ENCODE data around the gene P3H3. TPM values are rescaled to one million over a fixed set of nuclear protein-coding genes. Genes with fewer than 3 reads are reported as not detected.
"Not testable (repeated sequence)": the region's sequence is repeated elsewhere in the genome, so short reads cannot be mapped to it uniquely, and the experiment has no call there.

P3H3 gene
- total RNA-seq, 1 experiment from 2014 or later = 45.6 TPM

- no peaks in the 10 kb centered on the region for H3K9me3 ChIP-seq
- DNase-seq = no peak
- H3K4me3 ChIP-seq = no peak overlapping the region
- H3K27me3 ChIP-seq = no peaks in the 10 kb centered on the region
- peaks cover 67% of the 10 kb centered on the region for H3K36me3 ChIP-seq
Observed at GRCh38 chr12:6849427-6849826, 21.2 kb downstream of the P3H3 start.

DNA sequence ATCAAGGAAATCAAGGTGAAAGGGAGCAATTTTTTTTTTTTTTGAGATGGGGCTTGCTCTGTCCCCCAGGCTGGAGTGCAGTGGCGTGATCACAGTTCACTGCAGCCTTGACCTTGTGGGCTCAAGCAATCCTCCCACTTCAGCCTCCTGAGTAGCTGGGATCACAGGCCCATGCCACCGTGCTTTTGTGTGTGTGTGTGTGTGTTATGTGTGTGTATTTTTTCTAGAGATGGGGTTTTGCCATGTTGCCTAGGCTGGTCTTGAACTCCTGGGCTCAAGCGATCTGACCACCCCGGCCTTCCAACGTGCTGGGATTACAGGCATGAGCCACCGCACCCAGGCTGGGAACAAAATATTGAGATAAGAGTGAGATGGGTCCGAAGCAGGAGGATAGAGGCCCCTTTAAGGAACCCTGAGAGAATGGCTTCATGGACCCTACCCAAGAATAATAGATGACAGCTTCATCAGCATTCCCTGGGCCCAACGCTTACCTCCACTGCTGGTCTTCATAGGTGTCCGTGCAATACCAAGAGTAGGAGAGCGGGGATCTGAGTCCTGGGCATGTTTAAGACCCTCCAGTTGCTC lies 21.9 kb downstream of the P3H3 start:
- Histone ChIP-seq H3K9me3 (no peaks in the 10 kb centered on the region), H3K36me3 (peaks cover 71% of the 10 kb centered on the region)
- no peak for DNase-seq

GRCh38 chr12:6850796-6851152 lies 22.6 kb downstream of the P3H3 start:
- H3K27me3 ChIP-seq = no peaks in the 10 kb centered on the region
- no peak for DNase-seq
- H3K36me3 ChIP-seq = peaks cover 71% of the 10 kb centered on the region
- no peaks in the 10 kb centered on the region for H3K9me3 ChIP-seq
- H3K4me3 ChIP-seq = peak overlapping the region; percentile 86

More for the DNA sequence above, 21.9 kb downstream of the P3H3 start:
- H3K4me3 ChIP-seq = peak overlapping the region; percentile 86
- H3K27me3 ChIP-seq = no peaks in the 10 kb centered on the region

- peak; percentile 98 for DNase-seq
- Histone ChIP-seq H3K36me3 (peaks cover 72% of the 10 kb centered on the region), H3K4me3 (peak within 1 kb of the TSS; percentile 86), H3K9me3 (no peaks in the 10 kb centered on the region), H3K27me3 (no peaks in the 10 kb centered on the region)
Observed at GRCh38 chr12:6851153-6851920, 23.1 kb downstream of the P3H3 start, which contains the start of gene CDCA3. Gene CDCA3 (minus strand): TSS chr12:6851286. CDS start chr12:6850952, 334 bp downstream.

- Histone ChIP-seq H3K27me3 (no peaks in the 10 kb centered on the region), H3K36me3 (peaks cover 71% of the 10 kb centered on the region), H3K4me3 (peak within 1 kb of the TSS; percentile 86)
Observed at GRCh38 chr12:6851921-6852650, 23.9 kb downstream of the P3H3 start, which contains the start of gene USP5. Gene USP5 (plus strand): TSS chr12:6852150. CDS start chr12:6852180, 30 bp downstream.

GRCh38 chr12:6852651-6853354 lies 24.6 kb downstream of the P3H3 start:
- Histone ChIP-seq H3K36me3 (peaks cover 71% of the 10 kb centered on the region), H3K9me3 (no peaks in the 10 kb centered on the region), H3K4me3 (peak overlapping the region; percentile 86), H3K27me3 (no peaks in the 10 kb centered on the region)
- peak; percentile 78 for DNase-seq

More at GRCh38 chr12:6851921-6852650, 23.9 kb downstream of the P3H3 start, which contains the start of gene USP5:
- no peaks in the 10 kb centered on the region for H3K9me3 ChIP-seq
- peak; percentile 99 for DNase-seq

DNA sequence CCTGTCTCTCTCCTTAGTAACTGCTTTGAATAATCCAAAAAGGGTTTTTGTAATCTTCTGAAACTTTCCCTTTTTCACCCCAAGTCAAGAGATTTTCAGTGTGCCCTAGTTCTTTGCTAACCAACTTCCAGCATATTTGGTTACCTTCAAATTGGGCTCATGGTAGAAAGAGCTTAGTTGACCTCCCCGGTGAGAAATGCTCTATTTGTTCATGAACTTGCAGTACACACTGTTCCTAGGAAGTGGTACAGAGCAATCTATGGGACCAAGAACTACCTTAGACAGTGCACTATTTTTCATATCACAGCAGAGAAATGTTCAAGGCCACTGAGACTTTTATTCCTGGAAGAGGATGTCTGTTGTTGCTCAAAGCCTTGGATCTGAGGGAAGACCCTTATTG lies 25.4 kb downstream of the P3H3 start:
- Histone ChIP-seq H3K36me3 (peaks cover 70% of the 10 kb centered on the region), H3K4me3 (peak overlapping the region; percentile 86), H3K9me3 (no peaks in the 10 kb centered on the region), H3K27me3 (no peaks in the 10 kb centered on the region)
- no peak for DNase-seq

DNA sequence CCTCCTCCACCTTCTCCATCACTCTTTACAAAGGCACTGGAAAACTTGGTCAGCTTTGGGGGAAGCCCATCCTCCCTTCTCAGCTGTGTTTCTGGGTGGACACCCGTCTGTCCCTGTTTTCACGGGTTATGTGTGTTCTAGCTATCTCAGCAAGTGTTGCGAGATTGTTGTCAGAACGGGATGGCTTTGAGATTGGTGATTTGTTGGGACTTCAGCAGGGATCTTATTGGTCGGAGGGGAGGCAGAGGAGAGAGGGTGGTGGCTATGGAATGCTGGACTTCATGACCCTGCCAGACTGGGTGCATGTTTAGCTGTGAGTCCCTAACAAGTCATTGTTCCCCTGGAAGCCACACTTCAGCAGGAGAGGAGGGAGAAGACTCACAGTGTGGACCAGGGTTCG lies 25.8 kb downstream of the P3H3 start:
- Histone ChIP-seq H3K4me3 (no peak overlapping the region), H3K27me3 (no peaks in the 10 kb centered on the region), H3K36me3 (peaks cover 67% of the 10 kb centered on the region), H3K9me3 (no peaks in the 10 kb centered on the region)
- DNase-seq = no peak

DNA sequence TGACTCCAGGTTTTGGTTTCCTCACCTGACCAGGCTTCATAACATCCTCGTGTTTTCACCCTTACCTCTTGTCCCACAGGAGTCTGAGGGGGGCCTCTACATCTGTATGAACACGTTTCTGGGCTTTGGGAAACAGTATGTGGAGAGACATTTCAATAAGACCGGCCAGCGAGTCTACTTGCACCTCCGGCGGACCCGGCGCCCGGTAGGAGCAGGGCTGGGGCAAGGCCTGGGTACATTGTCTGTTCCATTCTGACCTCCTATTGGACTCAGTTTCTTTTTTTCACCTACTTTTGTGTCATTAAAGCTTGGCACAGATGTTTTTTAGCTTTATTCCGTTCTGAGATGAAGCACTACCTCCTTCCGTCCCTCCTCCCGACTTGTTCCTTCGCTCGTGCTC lies 27.1 kb downstream of the P3H3 start:
- H3K9me3 ChIP-seq = no peaks in the 10 kb centered on the region
- peaks cover 65% of the 10 kb centered on the region for H3K36me3 ChIP-seq
- H3K4me3 ChIP-seq = no peak overlapping the region
- no peaks in the 10 kb centered on the region for H3K27me3 ChIP-seq
- no peak for DNase-seq

- Histone ChIP-seq H3K36me3 (peaks cover 83% of the 10 kb centered on the region), H3K4me3 (no peak overlapping the region), H3K27me3 (no peaks in the 10 kb centered on the region), H3K9me3 (no peaks in the 10 kb centered on the region)
- no peak for DNase-seq
Observed at GRCh38 chr12:6858799-6859198, 30.6 kb downstream of the P3H3 start.

- DNase-seq = no peak
- Histone ChIP-seq H3K27me3 (no peaks in the 10 kb centered on the region), H3K4me3 (no peak overlapping the region), H3K36me3 (peaks cover 82% of the 10 kb centered on the region), H3K9me3 (no peaks in the 10 kb centered on the region)
Observed at GRCh38 chr12:6860116-6860515, 31.9 kb downstream of the P3H3 start.

DNA sequence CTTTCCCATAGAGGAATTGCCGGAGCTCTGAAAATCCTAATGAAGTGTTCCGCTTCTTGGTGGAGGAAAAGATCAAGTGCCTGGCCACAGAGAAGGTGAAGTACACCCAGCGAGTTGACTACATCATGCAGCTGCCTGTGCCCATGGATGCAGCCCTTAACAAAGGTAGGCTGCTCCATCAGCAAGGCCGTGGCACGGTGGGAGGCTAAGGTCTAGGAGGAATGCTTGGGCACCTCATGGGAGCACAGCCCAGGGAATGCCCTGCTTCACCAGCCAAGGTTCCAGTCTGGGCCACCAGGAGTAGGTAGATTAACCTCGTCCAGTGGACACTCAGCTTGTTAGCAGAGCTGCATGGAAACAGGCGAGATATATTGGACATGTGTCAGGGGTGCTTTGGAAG lies 32.7 kb downstream of the P3H3 start:
- H3K9me3 ChIP-seq = no peaks in the 10 kb centered on the region
- H3K36me3 ChIP-seq = peaks cover 82% of the 10 kb centered on the region
- no peak overlapping the region for H3K4me3 ChIP-seq
- H3K27me3 ChIP-seq = no peaks in the 10 kb centered on the region
- no peak for DNase-seq

GRCh38 chr12:6861391-6861790 lies 33.2 kb downstream of the P3H3 start:
- no peak for DNase-seq
- Histone ChIP-seq H3K36me3 (peaks cover 83% of the 10 kb centered on the region), H3K4me3 (no peak overlapping the region)

DNA sequence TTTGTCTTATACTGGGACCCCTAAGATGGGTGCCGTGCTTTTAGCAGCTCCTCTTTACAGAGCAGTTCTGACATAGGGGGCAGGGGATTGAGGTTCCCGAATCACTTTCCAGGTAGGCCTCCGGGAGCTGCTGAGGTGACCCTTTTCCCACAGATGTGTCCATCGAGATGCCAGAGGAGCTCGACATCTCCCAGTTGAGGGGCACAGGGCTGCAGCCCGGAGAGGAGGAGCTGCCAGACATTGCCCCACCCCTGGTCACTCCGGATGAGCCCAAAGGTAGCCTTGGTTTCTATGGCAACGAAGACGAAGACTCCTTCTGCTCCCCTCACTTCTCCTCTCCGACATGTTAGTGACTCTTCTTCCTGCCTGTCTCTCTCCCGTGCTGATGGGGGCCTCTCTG lies 34.8 kb downstream of the P3H3 start:
- DNase-seq = no peak
- peaks cover 71% of the 10 kb centered on the region for H3K36me3 ChIP-seq
- no peaks in the 10 kb centered on the region for H3K9me3 ChIP-seq
- H3K4me3 ChIP-seq = no peak overlapping the region
- no peaks in the 10 kb centered on the region for H3K27me3 ChIP-seq

More at GRCh38 chr12:6861391-6861790, 33.2 kb downstream of the P3H3 start:
- Histone ChIP-seq H3K9me3 (no peaks in the 10 kb centered on the region), H3K27me3 (no peaks in the 10 kb centered on the region)

GRCh38 chr12:6863586-6864321 lies 35.5 kb downstream of the P3H3 start:
- Histone ChIP-seq H3K27me3 (no peaks in the 10 kb centered on the region), H3K9me3 (no peaks in the 10 kb centered on the region), H3K4me3 (no peak overlapping the region), H3K36me3 (peaks cover 73% of the 10 kb centered on the region)
- no peak for DNase-seq

DNA sequence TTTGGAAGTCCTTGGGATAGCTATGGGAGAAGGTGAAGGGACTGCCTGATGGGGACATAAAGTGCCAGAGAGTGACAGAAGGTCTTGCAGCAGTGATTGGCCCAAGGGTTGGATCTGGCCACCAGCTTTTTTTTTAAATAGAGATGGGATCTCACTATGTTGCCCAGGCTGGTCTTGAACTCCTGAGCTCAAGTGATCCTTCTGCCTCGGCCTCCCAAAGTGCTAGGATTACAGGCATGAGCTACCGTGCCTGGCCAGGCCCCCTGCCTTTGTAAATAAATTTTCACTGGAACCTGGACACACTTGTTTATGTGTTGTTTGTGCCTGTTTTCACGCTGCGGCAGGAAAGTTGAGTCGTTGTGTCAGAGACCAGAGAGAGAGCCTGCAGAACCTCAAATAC lies 37.1 kb downstream of the P3H3 start:
- not testable (repeated sequence) for DNase-seq, H3K4me3 ChIP-seq, H3K9me3 ChIP-seq, H3K27me3 ChIP-seq
- peaks cover 75% of the 10 kb centered on the region for H3K36me3 ChIP-seq

Measured in MG63 (cell line).